ENCODE data around the gene ARHGEF4.

ARHGEF4 gene

DNA sequence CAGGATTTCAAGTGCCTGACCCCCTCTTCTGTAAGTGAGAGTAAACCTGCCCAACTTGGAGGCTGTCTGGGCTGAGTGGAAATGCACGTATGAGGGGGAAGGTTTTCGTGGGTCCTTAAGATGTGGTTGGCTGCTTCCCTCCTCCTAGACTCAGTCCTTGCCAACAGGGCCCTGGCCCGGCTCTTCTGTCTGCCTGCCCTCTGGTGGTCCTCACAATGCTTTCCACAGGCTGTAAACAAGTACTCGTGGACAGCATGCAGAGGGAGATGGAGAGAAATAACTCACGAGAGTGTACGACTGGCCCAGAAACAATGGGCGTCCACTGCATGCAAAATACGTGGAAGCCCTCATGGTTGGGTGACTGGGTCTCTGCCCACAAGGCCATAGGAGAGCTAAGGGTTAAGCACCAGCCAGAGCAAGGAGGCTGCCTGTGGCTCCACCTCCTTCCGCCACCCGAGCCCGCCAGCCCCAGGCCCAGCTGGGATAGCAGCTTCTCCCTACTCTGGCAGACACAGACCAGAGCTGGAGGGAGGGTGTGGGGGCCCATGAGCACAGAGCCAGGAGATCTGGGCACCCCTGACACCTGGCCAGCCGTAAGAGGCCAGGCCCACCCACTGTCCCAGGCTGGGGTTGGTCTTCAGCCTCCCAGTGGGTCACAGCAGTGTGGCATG, 17.0 kb upstream of the ARHGEF4 start:
- H3K4me3 ChIP-seq (ENCODE audit: low read depth, low read length): no peak overlapping the region
- TF ChIP-seq, protein P1, sequence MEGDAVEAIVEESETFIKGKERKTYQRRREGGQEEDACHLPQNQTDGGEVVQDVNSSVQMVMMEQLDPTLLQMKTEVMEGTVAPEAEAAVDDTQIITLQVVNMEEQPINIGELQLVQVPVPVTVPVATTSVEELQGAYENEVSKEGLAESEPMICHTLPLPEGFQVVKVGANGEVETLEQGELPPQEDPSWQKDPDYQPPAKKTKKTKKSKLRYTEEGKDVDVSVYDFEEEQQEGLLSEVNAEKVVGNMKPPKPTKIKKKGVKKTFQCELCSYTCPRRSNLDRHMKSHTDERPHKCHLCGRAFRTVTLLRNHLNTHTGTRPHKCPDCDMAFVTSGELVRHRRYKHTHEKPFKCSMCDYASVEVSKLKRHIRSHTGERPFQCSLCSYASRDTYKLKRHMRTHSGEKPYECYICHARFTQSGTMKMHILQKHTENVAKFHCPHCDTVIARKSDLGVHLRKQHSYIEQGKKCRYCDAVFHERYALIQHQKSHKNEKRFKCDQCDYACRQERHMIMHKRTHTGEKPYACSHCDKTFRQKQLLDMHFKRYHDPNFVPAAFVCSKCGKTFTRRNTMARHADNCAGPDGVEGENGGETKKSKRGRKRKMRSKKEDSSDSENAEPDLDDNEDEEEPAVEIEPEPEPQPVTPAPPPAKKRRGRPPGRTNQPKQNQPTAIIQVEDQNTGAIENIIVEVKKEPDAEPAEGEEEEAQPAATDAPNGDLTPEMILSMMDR (IDR thresholded peaks at IDR 0.05; ENCODE audit: borderline replicate concordance, insufficient read depth, low read depth, low read length): no peak

DNA sequence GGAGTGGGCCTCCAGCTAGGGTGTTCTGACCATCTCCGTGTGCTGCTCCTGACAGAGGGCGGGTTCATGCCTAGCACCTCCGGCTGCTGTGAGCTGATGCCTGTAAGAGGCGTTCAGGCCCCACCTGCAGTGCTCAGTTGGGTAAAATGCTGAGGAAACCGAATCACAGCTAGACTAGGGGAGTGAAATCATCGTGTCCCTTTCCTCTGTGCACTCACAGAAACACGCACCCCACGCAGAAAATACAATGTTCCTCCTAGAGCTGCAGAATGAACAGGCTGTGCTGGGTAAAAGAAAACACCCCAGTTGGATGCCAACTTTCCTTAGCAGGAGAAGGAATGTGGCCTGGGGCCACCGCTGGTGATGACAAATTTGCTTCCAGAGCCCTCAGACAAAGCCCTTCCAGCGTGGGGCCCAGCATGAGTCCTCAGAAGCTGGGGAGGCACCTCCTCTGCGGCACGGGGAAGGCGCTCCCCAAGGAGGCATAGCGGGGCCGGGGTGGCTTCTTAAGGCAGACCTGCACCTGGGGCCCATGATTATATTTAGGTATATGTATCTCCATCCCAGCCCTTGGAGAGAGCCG, 16.3 kb upstream of the ARHGEF4 start:
- TF ChIP-seq, protein P1 (IDR thresholded peaks at IDR 0.05; ENCODE audit: borderline replicate concordance, insufficient read depth, low read depth, low read length): no peak
- H3K4me3 ChIP-seq (ENCODE audit: low read depth, low read length): no peak overlapping the region

DNA sequence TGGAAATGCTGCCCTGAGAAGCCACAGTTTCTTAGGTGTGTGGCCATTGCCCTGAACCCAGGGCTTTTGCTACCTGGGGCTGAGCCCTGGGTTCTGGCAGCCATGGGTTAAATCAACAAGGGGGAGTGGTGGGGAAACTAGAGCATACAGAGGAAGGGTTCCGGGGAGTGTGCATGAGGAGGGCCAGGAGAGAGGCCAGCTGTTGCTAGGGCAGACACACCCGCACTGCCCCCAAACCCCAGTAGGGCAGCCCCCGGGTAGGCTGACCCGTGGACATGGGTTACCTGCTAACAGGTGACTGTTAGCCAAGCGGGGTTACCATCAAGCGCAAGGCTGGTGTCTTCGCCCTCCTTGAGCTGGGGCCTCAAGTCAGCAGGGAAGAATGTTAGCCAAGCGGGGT, 14.8 kb upstream of the ARHGEF4 start:
- TF ChIP-seq, protein P1 (IDR thresholded peaks at IDR 0.05; ENCODE audit: borderline replicate concordance, insufficient read depth, low read depth, low read length): no peak
- no peak overlapping the region for H3K4me3 ChIP-seq (ENCODE audit: low read depth, low read length)

DNA sequence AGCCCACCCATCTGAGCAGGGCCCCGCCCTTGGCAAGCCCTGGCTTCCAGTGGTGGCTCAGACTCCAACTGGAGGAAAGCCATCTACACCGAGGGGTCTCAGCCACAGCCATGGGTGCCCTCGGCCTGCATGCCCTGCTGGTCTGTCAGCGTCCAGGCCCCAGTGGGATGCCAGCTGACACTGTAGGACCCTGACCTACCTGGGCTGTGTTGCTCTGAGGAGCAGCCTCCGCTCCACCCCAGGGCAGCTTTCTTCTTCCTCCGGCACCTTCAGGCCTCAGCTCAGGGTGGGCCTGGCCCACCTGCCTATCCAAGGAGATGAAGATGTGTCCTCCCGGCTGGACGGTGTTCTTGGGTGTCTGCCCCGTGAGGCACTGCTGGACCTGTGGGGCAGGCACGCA, 13.9 kb upstream of the ARHGEF4 start:
- TF ChIP-seq, protein P1 (IDR thresholded peaks at IDR 0.05; ENCODE audit: borderline replicate concordance, insufficient read depth, low read depth, low read length): no peak
- H3K4me3 ChIP-seq (ENCODE audit: low read depth, low read length): no peak overlapping the region

DNA sequence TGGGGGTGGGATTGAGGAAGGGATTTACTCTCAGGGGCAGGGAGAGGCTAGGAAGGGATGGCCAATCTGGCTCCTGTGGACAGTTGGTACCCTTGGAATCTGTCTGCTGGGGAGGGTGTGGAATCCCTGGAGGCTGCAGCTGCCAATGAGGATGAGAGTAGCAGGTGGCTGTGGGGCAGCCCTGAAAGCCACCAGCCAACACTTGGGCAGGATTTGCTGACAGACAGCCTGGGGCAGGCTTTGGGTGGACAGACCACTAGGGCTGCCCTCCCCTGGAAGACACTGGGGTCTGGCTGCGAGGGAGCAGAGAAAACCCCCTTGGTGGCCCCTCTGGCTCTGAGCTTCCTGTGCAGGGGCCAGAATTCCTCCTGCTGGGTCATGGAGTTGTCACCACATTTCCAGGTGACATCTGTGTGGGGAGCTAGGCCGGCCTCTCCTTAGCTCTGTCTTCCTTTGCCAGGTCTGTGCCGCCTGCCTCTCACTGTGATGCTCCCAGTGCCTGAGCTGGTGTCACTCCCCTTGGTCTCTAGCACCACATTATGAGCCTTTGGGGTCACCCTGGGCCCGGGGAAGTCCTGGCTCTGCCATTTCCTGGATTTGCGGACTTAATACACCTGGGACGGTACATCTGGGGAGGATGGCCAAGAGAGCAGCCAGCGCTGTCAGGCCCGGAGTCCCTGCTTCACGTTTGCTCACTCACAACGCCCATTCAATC, 13.4 kb upstream of the ARHGEF4 start:
- TF ChIP-seq, protein P1 (IDR thresholded peaks at IDR 0.05; ENCODE audit: borderline replicate concordance, insufficient read depth, low read depth, low read length): no peak
- no peak overlapping the region for H3K4me3 ChIP-seq (ENCODE audit: low read depth, low read length)

DNA sequence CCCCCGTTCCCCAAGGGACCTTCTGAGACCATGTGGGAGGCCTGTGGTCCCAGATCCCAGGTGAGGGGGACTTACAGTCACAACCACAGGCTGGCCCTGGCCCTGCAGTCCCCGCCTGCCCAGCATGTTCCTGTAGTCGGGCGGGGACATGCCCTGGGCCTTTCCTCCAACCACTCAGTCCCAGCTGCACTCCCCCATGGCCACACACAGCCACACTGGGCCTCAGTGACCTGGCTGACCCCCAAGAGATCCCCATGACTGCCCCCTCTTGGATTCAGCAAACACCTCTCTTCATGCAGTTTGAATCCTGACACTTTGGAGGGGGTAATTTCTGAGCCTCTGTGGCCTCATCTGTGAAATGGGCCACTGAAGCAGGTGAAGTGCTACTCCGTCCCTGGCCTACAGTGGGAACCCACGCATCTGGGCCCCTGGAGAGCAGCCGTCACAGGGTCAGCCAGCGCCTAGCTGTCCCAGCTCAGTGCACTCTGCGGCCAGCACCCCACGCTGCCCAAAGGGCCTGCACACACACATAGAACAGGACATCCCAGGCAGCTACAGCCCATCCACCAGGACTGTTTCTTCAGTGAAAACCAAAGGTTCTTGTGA, 12.7 kb upstream of the ARHGEF4 start:
- H3K4me3 ChIP-seq (ENCODE audit: low read depth, low read length): no peak overlapping the region
- TF ChIP-seq, protein P1 (IDR thresholded peaks at IDR 0.05; ENCODE audit: borderline replicate concordance, insufficient read depth, low read depth, low read length): no peak
